Measurements from ENCODE around the gene EEFSEC.

DNA sequence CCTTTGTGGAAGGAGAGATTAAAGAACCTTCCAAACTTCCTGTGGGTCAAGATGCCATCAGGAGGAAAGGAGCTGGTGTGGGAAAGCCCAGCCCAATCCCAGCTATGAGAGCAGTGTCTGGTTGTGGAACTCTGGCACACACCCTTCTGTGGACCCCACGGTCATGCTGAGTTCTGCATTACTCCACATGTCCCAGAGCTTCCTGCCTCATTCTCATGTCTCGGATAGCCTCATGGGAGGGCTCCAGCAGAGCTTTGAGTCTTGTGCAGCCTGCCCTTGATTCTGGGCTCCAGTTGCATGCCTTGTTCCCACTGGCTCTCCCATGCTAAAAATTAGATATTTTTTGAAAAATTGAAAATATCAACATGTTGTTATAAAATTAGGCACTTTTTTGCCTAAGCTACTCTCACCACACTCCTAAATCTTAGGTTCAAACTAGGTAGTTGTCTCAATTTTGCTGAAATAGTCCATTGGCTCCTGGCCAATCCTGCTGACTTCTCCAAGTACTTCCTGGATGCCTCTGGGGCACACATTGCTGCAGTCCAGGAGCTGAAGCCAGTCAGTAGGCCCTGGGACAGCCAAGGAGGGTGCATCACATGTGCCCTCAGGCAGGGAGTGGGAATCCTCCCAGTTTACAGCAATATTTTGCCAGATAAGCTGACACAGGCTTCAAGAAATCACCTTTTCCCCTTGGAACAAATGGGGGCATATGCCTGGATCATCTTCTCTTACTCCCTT lies 144.3 kb downstream of the EEFSEC start:
- TF ChIP-seq CTCF (IDR thresholded peaks at IDR 0.05) (no peak), POLR2A (IDR thresholded peaks at IDR 0.05) (no peak), EP300 (IDR thresholded peaks at IDR 0.05) (no peak)
